Measurements from ENCODE around the gene SUGCT.
"Not testable (repeated sequence)": the region's sequence is repeated elsewhere in the genome, so short reads cannot be mapped to it uniquely, and the experiment has no call there.

The SUGCT gene

DNA sequence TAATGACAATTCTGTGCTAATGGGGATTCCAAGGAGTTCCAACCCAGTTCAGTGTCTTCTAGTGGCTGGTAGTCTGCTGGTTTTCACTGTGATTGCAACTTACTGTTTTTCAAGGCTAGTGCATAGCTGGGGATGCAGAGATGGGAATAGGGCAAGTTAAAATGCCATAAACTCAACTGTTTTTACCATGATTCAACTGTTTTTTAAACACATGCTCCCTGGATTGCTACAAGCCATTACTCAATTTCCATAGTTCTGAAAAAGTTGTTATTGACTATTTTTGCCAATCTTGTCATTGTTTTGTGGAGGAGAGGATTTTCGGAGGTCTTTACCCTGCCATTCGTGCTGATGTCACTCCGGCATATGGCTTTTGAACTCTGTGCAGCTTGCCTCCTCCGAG, 245.3 kb downstream of the SUGCT start:
- Mint-ChIP-seq H3K9me3 (no peaks in the 10 kb centered on the region), H3K4me3 (no peak overlapping the region), H3K36me3 (ENCODE audit: low read depth) (no peaks in the 10 kb centered on the region), H3K4me1 (no peaks in the 10 kb centered on the region), H3K27ac (no peak overlapping the region), H3K27me3 (no peaks in the 10 kb centered on the region)
- no peak for DNase-seq
- ATAC-seq: no peak

- Mint-ChIP-seq H3K27me3 (no peaks in the 10 kb centered on the region), H3K9me3 (no peaks in the 10 kb centered on the region), H3K4me3 (no peak overlapping the region), H3K36me3 (ENCODE audit: low read depth) (no peaks in the 10 kb centered on the region), H3K4me1 (no peaks in the 10 kb centered on the region), H3K27ac (no peak overlapping the region)
- no peak for DNase-seq
- ATAC-seq: no peak
Measured at GRCh38 chr7:40382145-40382544, 247.3 kb downstream of the SUGCT start.

- H3K36me3 Mint-ChIP-seq (ENCODE audit: low read depth): no peaks in the 10 kb centered on the region
- DNase-seq: no peak
- H3K27me3 Mint-ChIP-seq: no peaks in the 10 kb centered on the region
- H3K27ac Mint-ChIP-seq: no peak overlapping the region
- no peak overlapping the region for H3K4me3 Mint-ChIP-seq
- ATAC-seq: no peak
- H3K9me3 Mint-ChIP-seq: no peaks in the 10 kb centered on the region
- no peaks in the 10 kb centered on the region for H3K4me1 Mint-ChIP-seq
Measured at GRCh38 chr7:40393660-40394059, 258.9 kb downstream of the SUGCT start.

DNA sequence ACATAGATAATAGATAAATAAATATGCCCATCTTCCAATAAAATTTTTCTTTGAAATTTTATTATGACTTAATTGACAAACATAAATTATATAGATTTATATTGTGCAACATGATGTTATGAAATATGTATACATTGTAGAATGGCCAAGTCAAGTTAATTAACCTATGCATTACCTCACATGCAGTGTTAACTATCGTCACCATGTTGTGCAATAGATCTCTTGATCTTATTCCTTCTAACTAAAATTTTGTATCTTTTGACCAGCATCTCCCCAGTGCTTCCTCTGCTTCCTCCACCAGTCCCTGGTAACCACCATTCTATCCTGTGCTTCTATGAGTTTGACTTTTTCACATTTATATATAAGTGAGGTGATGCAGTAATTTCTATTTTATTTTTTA, 259.6 kb downstream of the SUGCT start:
- no peaks in the 10 kb centered on the region for H3K4me1 Mint-ChIP-seq
- no peak overlapping the region for H3K4me3 Mint-ChIP-seq
- H3K27ac Mint-ChIP-seq: no peak overlapping the region
- DNase-seq: no peak
- no peaks in the 10 kb centered on the region for H3K27me3 Mint-ChIP-seq
- no peaks in the 10 kb centered on the region for H3K9me3 Mint-ChIP-seq
- no peak for ATAC-seq
- H3K36me3 Mint-ChIP-seq (ENCODE audit: low read depth): no peaks in the 10 kb centered on the region

GRCh38 chr7:40400525-40400924, 265.7 kb downstream of the SUGCT start:
- DNase-seq: no peak
- Mint-ChIP-seq H3K9me3 (no peaks in the 10 kb centered on the region), H3K27ac (no peak overlapping the region), H3K27me3 (no peaks in the 10 kb centered on the region), H3K4me3 (no peak overlapping the region), H3K4me1 (no peaks in the 10 kb centered on the region), H3K36me3 (ENCODE audit: low read depth) (no peaks in the 10 kb centered on the region)
- ATAC-seq: no peak

GRCh38 chr7:40401406-40401805, 266.6 kb downstream of the SUGCT start:
- Mint-ChIP-seq H3K4me3 (no peak overlapping the region), H3K27ac (no peak overlapping the region), H3K36me3 (ENCODE audit: low read depth) (no peaks in the 10 kb centered on the region), H3K27me3 (no peaks in the 10 kb centered on the region), H3K9me3 (no peaks in the 10 kb centered on the region), H3K4me1 (no peaks in the 10 kb centered on the region)
- ATAC-seq (no peak), DNase-seq (no peak)

DNA sequence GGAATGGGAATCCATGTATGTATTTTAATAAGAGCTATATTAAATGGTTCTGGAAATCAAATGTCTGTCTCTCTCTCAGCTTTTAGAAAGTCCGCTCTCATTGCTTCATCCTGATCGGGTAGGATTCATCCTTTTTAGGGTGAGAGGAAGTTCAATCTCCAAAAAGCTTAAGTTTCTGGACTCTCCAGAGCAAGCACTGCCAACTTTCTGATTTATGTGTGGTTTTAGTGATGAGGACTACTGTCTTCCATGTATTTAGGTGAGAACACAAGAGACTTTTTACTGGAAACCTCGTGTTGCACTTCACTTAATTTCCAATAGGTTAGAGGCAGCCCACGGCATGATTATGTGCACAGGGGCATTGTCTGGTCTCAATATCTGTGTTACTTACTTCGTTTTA, 267.9 kb downstream of the SUGCT start:
- H3K4me1 Mint-ChIP-seq: no peaks in the 10 kb centered on the region
- H3K9me3 Mint-ChIP-seq: no peaks in the 10 kb centered on the region
- no peak overlapping the region for H3K4me3 Mint-ChIP-seq
- ATAC-seq (no peak), DNase-seq (no peak)
- H3K27ac Mint-ChIP-seq: no peak overlapping the region
- H3K27me3 Mint-ChIP-seq: no peaks in the 10 kb centered on the region
- no peaks in the 10 kb centered on the region for H3K36me3 Mint-ChIP-seq (ENCODE audit: low read depth)

DNA sequence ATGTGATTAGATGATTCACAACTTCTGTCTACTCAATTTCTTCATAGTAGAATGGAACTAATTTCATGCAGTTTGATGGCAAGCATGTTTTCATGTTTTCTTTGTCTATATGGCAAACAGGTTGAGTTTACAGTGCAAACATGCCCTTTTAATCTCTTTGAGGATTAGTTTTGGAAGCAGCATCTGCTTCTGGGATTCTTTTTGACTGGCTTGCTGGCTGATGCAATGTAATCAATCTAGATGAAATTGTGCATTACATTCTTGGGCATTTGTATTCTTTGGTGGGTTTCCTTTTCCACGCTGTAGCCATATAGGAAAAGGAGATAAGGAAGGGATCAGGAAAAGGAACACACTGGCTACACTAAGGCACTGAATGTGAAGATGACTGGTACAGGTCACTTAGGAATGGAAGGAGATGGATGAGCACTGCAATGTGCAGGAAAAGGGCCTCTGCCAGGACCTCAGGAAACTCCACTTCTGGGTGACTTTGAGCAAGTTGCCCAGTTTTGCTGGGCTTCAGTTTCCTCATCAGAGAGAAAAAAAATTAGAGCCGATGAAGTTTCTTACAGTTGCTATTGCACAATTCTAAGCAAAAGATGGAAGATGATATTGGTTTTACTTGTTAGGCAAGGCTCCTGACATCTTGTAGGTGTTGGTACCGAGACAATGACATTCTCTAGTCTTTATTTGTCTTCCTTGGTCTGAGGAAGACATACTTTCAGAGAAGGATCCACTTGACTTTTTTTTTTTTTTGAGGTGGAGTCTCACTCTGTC, 269.1 kb downstream of the SUGCT start:
- Mint-ChIP-seq H3K27me3 (no peaks in the 10 kb centered on the region), H3K4me3 (no peak overlapping the region), H3K4me1 (no peaks in the 10 kb centered on the region), H3K27ac (no peak overlapping the region), H3K9me3 (no peaks in the 10 kb centered on the region), H3K36me3 (ENCODE audit: low read depth) (no peaks in the 10 kb centered on the region)
- DNase-seq (no peak), ATAC-seq (no peak)

DNA sequence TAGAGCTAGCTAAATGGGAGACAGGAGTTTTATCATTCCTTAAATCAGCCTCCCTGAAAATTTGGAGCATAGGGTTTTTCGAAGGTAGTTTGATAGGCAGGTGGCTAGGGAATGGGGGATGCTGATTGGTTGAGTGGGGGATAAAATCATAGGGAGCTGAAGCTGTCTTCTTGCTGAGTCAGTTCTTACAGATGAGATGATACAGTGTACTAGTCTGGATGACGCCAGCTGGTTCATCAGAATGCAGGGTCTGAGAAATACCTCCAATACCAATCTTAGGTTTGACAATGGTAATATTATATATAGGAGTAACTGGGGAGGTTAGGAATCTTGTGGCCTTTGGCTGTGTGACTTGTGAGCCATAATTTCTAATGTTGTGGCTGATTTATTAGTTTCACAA, 271.2 kb downstream of the SUGCT start:
- no peaks in the 10 kb centered on the region for H3K9me3 Mint-ChIP-seq
- H3K4me3 Mint-ChIP-seq: no peak overlapping the region
- H3K4me1 Mint-ChIP-seq: no peaks in the 10 kb centered on the region
- ATAC-seq: no peak
- no peak overlapping the region for H3K27ac Mint-ChIP-seq
- DNase-seq: no peak
- no peaks in the 10 kb centered on the region for H3K36me3 Mint-ChIP-seq (ENCODE audit: low read depth)
- no peaks in the 10 kb centered on the region for H3K27me3 Mint-ChIP-seq

- Mint-ChIP-seq H3K4me3 (no peak overlapping the region), H3K4me1 (no peaks in the 10 kb centered on the region), H3K27me3 (no peaks in the 10 kb centered on the region), H3K9me3 (no peaks in the 10 kb centered on the region), H3K27ac (no peak overlapping the region), H3K36me3 (ENCODE audit: low read depth) (no peaks in the 10 kb centered on the region)
- ATAC-seq: no peak
- DNase-seq: no peak
Measured at GRCh38 chr7:40412323-40412722, 277.5 kb downstream of the SUGCT start.

- H3K27me3 Mint-ChIP-seq; H3K36me3 Mint-ChIP-seq (ENCODE audit: low read depth); DNase-seq; ATAC-seq; H3K4me3 Mint-ChIP-seq; H3K9me3 Mint-ChIP-seq; H3K27ac Mint-ChIP-seq; H3K4me1 Mint-ChIP-seq: not testable (repeated sequence)
Measured at GRCh38 chr7:40414704-40415103, 279.9 kb downstream of the SUGCT start.

GRCh38 chr7:40418448-40418847, 283.6 kb downstream of the SUGCT start:
- H3K27ac Mint-ChIP-seq: no peak overlapping the region
- no peaks in the 10 kb centered on the region for H3K36me3 Mint-ChIP-seq (ENCODE audit: low read depth)
- no peak overlapping the region for H3K4me3 Mint-ChIP-seq

GRCh38 chr7:40418983-40419382, 284.2 kb downstream of the SUGCT start:
- H3K4me1 Mint-ChIP-seq: no peaks in the 10 kb centered on the region
- H3K4me3 Mint-ChIP-seq: no peak overlapping the region
- no peaks in the 10 kb centered on the region for H3K9me3 Mint-ChIP-seq
- H3K27ac Mint-ChIP-seq: no peak overlapping the region
- H3K27me3 Mint-ChIP-seq: no peaks in the 10 kb centered on the region
- no peak for DNase-seq
- H3K36me3 Mint-ChIP-seq (ENCODE audit: low read depth): no peaks in the 10 kb centered on the region
- no peak for ATAC-seq

More at GRCh38 chr7:40418448-40418847, 283.6 kb downstream of the SUGCT start:
- ATAC-seq (no peak), DNase-seq (no peak)
- no peaks in the 10 kb centered on the region for H3K27me3 Mint-ChIP-seq
- no peaks in the 10 kb centered on the region for H3K9me3 Mint-ChIP-seq
- no peaks in the 10 kb centered on the region for H3K4me1 Mint-ChIP-seq

GRCh38 chr7:40419806-40420205, 285.0 kb downstream of the SUGCT start:
- Mint-ChIP-seq H3K27ac (no peak overlapping the region), H3K9me3 (no peaks in the 10 kb centered on the region), H3K27me3 (no peaks in the 10 kb centered on the region), H3K4me3 (no peak overlapping the region), H3K36me3 (ENCODE audit: low read depth) (no peaks in the 10 kb centered on the region), H3K4me1 (no peaks in the 10 kb centered on the region)
- DNase-seq (no peak), ATAC-seq (no peak)

GRCh38 chr7:40421433-40421832, 286.6 kb downstream of the SUGCT start:
- H3K9me3 Mint-ChIP-seq: no peaks in the 10 kb centered on the region
- no peaks in the 10 kb centered on the region for H3K4me1 Mint-ChIP-seq
- no peaks in the 10 kb centered on the region for H3K36me3 Mint-ChIP-seq (ENCODE audit: low read depth)
- DNase-seq: no peak
- ATAC-seq: no peak
- H3K4me3 Mint-ChIP-seq: no peak overlapping the region
- no peaks in the 10 kb centered on the region for H3K27me3 Mint-ChIP-seq
- no peak overlapping the region for H3K27ac Mint-ChIP-seq

- Mint-ChIP-seq H3K36me3 (ENCODE audit: low read depth) (no peaks in the 10 kb centered on the region), H3K9me3 (no peaks in the 10 kb centered on the region), H3K4me1 (no peaks in the 10 kb centered on the region), H3K27me3 (no peaks in the 10 kb centered on the region), H3K4me3 (no peak overlapping the region), H3K27ac (no peak overlapping the region)
- DNase-seq: no peak
- no peak for ATAC-seq
Measured at GRCh38 chr7:40425696-40426095, 290.9 kb downstream of the SUGCT start.
